HG03439 (cell line): Measurements from ENCODE around the gene KIF5A.

Source experiments
- ATAC-seq: cut with Tn5 transposase; IDR thresholded peaks from one replicate; pipeline ENCODE4 v1.9.1; 2021; ENCODE audit warnings: mild to moderate bottlenecking, moderate library complexity; ENCODE audit not compliant: unreplicated experiment

KIF5A gene

GRCh38 chr12:57604992-57605810 lies 55.4 kb downstream of the KIF5A start:
- ATAC-seq: no peak

- no peak for ATAC-seq
These were observed 56.0 kb downstream of the KIF5A start for GRCh38 chr12:57605811-57606311.

DNA sequence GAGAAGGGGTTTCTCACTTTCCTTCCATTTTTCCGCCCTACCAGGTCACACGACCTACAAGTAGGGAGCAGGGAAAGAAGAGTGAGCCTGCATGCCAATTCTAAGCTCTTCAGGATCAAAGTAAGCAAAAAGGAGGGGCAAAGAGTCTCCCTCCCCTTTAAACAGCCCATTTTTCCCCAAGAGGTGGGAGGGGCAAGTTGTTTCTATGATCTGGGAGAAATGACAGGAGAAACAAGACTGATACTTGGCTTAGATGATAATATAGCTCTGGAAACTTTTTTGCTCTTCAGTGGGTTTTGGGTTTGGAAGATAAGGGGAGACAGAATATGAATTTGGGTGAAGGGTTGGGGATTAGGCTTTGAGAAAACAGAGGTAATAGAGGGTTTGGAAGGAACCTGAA lies 56.6 kb downstream of the KIF5A start:
- no peak for ATAC-seq

DNA sequence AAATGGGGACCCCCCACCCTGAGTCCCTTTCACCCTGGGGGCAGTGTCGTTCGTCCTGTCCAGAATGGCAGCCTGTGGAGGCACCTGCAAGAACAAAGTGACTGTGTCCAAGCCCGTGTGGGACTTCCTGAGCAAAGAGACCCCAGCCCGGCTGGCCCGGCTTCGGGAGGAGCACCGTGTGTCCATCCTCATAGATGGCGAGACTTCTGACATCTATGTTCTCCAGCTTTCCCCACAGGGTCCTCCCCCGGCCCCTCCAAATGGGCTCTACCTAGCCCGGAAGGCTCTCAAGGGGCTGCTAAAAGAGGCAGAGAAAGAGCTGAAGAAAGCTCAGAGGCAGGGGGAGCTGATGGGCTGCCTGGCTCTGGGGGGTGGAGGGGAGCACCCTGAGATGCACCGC lies 57.0 kb downstream of the KIF5A start:
- ATAC-seq: no peak

- ATAC-seq: no peak
These were observed 58.3 kb downstream of the KIF5A start for GRCh38 chr12:57607958-57608663.

DNA sequence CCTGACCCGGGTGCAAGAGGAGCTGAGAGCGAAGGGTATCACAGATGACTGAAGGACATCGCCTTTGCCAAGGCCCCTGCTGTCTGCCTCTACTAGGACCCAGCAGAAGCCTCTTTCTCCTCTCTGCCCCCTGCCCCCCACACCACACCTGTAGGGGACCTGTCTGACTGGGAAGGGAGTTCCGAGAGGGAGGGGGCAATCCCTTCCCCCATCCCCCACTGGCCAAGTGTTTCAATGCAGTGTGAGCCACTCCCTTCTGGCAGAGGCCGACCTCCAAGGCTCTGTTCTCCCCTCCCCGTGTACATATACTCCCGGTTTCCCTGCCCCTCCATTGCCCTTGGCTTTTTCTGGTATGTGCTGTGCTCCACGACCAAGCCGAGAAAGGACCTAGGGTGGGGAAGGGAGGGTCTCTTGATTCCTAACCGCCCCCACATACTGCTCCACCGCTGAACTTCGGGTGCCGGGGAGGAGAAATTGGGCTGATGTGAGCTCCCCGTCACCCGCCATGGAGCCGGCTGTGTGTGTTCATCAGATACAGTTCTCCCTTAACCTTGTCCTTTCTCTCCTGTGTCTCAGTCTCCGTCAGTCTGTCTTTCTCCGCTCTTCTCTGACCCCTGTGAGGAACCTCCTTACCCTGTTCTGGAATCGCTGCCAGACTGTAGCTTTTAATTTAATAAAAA lies 59.4 kb downstream of the KIF5A start:
- no peak for ATAC-seq

- no peak for ATAC-seq
These were observed 60.1 kb downstream of the KIF5A start for GRCh38 chr12:57609781-57610553.

DNA sequence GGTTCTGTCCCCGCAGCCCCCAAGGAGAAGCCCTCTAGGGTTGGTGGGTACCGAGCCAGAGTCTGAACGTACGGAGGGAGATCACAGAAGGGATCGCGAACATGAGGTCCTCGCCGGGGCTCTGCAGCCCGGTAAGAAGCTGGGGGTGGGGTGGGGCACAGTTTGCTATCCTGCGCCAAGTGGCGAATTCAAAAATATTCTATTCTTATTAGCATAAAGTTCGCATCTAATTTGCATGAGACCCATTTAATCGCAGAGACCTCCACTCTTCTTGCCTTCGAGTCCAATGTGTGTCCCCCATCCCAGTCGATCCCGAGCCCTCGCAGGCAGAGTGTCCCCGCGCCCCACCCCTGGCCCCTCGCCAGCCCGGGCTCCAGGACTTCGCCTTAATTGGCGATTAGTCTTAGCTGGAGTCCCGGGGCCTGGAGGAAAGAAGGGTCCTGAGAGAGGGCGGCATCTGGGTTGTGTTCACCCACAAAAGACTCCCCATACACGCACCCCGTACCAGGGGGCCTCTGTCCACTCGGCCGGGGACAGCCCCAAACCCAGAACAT lies 60.8 kb downstream of the KIF5A start:
- ATAC-seq: no peak

- ATAC-seq: no peak
These were observed 61.4 kb downstream of the KIF5A start, which contains the start of gene ARHGEF25 for GRCh38 chr12:57611108-57611826. Gene ARHGEF25 (plus strand): TSS chr12:57611435. CDS start chr12:57611895, 460 bp downstream.

GRCh38 chr12:57611827-57612710 lies 62.2 kb downstream of the KIF5A start:
- ATAC-seq: no peak

DNA sequence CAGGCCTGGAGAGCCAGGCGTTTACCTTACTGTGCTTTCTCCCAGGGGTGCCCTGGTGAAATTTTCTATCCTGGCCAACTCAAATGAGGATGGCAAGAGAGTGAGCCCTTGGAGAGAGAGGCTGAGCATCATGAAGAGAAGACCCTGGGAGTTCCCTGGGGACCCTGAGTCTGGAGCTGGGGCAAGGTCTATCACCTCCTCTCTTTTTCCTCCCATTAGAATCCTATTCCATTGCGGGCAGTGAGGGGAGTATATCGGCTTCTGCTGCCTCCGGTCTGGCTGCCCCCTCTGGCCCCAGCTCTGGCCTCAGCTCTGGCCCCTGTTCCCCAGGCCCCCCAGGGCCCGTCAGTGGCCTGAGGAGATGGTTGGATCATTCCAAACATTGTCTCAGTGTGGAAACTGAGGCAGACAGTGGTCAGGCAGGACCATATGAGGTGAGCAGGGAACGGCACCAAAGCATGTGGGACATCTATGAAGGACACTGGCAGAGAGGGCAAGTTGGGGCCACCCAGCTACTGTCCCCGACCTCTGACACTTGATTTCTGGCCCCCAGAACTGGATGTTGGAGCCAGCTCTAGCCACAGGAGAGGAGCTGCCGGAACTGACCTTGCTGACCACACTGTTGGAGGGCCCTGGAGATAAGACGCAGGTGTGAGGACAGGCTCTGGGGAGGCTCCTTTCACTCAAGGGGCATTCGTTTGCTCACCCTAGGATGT lies 63.0 kb downstream of the KIF5A start:
- ATAC-seq: no peak

- ATAC-seq: no peak
These were observed 63.7 kb downstream of the KIF5A start for GRCh38 chr12:57613427-57614109.

DNA sequence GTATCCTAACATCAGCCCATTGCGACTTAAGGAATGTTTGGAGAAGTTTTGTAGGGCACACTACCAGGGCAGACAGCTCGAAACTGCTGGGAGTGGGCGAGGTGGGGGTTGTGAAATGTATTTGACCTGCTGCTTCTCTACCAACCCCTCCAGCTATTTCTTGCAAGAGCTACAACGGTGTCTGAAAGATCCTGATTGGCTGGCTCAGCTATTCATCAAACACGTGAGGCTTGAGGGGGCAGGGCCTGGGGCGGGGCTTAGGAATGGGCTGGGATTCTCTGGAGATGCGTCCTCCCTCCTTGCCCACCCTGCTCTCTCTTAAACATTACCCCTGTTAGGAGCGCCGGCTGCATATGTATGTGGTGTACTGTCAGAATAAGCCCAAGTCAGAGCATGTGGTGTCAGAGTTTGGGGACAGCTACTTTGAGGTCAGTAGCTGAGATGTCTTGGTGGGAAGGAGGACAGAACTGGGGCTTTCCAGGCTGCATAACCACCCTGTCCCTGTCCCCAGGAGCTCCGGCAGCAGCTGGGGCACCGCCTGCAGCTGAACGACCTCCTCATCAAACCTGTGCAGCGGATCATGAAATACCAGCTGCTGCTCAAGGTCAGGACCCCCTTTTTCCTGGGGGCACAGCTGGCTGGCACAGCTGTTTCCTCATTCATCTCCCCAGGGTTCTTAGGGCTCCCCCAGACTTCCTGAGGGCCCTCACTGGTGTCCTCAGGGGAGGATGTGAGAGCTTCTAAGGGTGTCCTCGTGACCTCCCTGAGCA lies 64.5 kb downstream of the KIF5A start:
- ATAC-seq: peak; percentile 52

GRCh38 chr12:57614948-57615500 lies 65.2 kb downstream of the KIF5A start:
- ATAC-seq: no peak

DNA sequence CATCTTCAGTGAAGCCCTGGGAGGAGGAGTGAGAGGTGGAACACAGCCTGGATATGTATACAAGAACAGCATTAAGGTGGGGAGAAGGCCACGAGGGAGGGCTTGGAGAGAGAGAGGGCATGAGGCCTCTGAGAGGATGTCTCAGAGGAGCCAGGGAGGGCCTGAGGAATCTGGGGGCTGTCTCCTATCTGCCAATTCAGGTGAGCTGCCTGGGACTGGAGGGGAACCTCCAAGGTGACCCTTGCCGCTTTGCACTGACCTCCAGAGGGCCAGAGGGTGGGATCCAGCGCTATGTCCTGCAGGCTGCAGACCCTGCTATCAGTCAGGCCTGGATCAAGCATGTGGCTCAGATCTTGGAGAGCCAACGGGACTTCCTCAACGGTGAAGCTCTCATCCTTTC lies 65.8 kb downstream of the KIF5A start:
- no peak for ATAC-seq

- no peak for ATAC-seq
These were observed 66.7 kb downstream of the KIF5A start for GRCh38 chr12:57616383-57617101.
